Loucy (cell line): ENCODE results near the gene SMIM38.

Experiments
- H2AFZ ChIP-seq: fragments of 200-600 bp; sonication (generic); 2 replicates; pipeline ENCODE4 v1.6.0; 2016; ENCODE audit warnings: antibody characterized with exemption, mild to moderate bottlenecking, low read length, moderate library complexity
- H3F3A ChIP-seq: fragments of 200-600 bp; 2 replicates; pipeline ENCODE4 v1.6.0; 2016; ENCODE audit warnings: antibody characterized with exemption, low read depth, mild to moderate bottlenecking
- H3K27me3 ChIP-seq: fragments of 200-600 bp; sonication (generic); 2 replicates; pipeline ENCODE4 v1.6.1; 2014; ENCODE audit warnings: low read length, mild to moderate bottlenecking; ENCODE audit not compliant: insufficient read depth, poor library complexity, severe bottlenecking
- H3K36me3 ChIP-seq: fragments of 200-600 bp; sonication (generic); 2 replicates; pipeline ENCODE4 v1.6.1; 2016; ENCODE audit warnings: low read length; ENCODE audit not compliant: insufficient read depth
- H3K4me1 ChIP-seq: fragments of 200-600 bp; sonication (generic); 2 replicates; pipeline ENCODE4 v1.5.1; 2014; ENCODE audit warnings: low read length, mild to moderate bottlenecking; ENCODE audit not compliant: insufficient read depth, poor library complexity, severe bottlenecking
- H3K4me2 ChIP-seq: fragments of 200-600 bp; sonication (generic); 2 replicates; pipeline ENCODE4 v1.6.0; 2014; ENCODE audit warnings: antibody characterized with exemption, low read length, low read depth, mild to moderate bottlenecking; ENCODE audit not compliant: poor library complexity, severe bottlenecking
- H3K4me3 ChIP-seq: fragments of 200-600 bp; sonication (generic); 2 replicates; pipeline ENCODE4 v1.5.1; 2014; ENCODE audit warnings: low read length, mild to moderate bottlenecking, mixed read lengths; ENCODE audit not compliant: poor library complexity, severe bottlenecking
- H3K79me2 ChIP-seq: fragments of 200-600 bp; sonication (generic); 2 replicates; pipeline ENCODE4 v1.6.1; 2014; ENCODE audit warnings: low read length; ENCODE audit not compliant: insufficient read depth
- H3K9ac ChIP-seq: fragments of 200-600 bp; sonication (generic); 2 replicates; pipeline ENCODE4 v1.6.0; 2014; ENCODE audit warnings: mild to moderate bottlenecking, low read depth, low read length, moderate library complexity; ENCODE audit not compliant: poor library complexity, severe bottlenecking
- H3K9me2 ChIP-seq: fragments of 200-600 bp; sonication (generic); replicated peaks from 2 replicates; pipeline ENCODE4 v1.6.1; 2016; ENCODE audit warnings: low read depth, low read length, mixed read lengths
- H3K9me3 ChIP-seq: fragments of 200-600 bp; sonication (generic); 2 replicates; pipeline ENCODE4 v1.6.1; 2014; ENCODE audit warnings: mild to moderate bottlenecking, antibody characterized with exemption, low read length, low read depth; ENCODE audit not compliant: insufficient read depth
- H4K20me1 ChIP-seq: fragments of 200-600 bp; sonication (generic); 2 replicates; pipeline ENCODE4 v1.6.0; 2014; ENCODE audit warnings: antibody characterized with exemption, low read length, mild to moderate bottlenecking; ENCODE audit not compliant: insufficient read depth, poor library complexity, severe bottlenecking
- EZH2phosphoT487 ChIP-seq: fragments of 200-600 bp; IDR thresholded peaks from 2 replicates; pipeline ENCODE4 v1.6.1; 2018; ENCODE audit warnings: antibody characterized with exemption, mild to moderate bottlenecking, moderate library complexity, borderline replicate concordance
- TF ChIP-seq, protein P1 (sequence below): fragments of 200-600 bp; sonication (generic); conservative IDR thresholded peaks from 2 replicates; pipeline ENCODE4 v1.5.1; 2014; ENCODE audit warnings: mild to moderate bottlenecking, antibody characterized with exemption, low read length

The SMIM38 gene

DNA sequence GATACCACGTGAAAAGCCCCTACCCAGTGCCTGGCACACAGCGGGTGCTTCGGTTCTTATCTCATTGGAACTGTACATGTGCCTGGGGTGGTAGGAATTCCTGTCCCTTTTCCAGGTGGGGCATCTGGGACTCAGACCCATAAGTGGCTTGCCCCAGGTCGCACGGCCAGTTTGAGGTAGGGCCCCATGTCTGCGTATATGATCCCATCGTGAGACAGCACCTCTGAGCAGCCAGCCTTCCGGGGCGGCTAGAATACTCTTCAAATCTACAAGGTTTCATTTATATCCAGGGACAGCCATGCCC, 33.5 kb upstream of the SMIM38 start:
- no peak overlapping the region for H3K9ac ChIP-seq
- no peak overlapping the region for H3K4me3 ChIP-seq
- no peak overlapping the region for H2AFZ ChIP-seq
- H3K4me2 ChIP-seq: no peak overlapping the region
- no peaks in the 10 kb centered on the region for H3K36me3 ChIP-seq
- H3K4me1 ChIP-seq: peaks cover 8% of the 10 kb centered on the region
- no peaks in the 10 kb centered on the region for H3K27me3 ChIP-seq
- no peaks in the 10 kb centered on the region for H3K9me2 ChIP-seq
- H3F3A ChIP-seq: no peaks in the 10 kb centered on the region
- no peaks in the 10 kb centered on the region for H3K79me2 ChIP-seq
- no peak for TF ChIP-seq EZH2phosphoT487
- TF ChIP-seq, protein P1, sequence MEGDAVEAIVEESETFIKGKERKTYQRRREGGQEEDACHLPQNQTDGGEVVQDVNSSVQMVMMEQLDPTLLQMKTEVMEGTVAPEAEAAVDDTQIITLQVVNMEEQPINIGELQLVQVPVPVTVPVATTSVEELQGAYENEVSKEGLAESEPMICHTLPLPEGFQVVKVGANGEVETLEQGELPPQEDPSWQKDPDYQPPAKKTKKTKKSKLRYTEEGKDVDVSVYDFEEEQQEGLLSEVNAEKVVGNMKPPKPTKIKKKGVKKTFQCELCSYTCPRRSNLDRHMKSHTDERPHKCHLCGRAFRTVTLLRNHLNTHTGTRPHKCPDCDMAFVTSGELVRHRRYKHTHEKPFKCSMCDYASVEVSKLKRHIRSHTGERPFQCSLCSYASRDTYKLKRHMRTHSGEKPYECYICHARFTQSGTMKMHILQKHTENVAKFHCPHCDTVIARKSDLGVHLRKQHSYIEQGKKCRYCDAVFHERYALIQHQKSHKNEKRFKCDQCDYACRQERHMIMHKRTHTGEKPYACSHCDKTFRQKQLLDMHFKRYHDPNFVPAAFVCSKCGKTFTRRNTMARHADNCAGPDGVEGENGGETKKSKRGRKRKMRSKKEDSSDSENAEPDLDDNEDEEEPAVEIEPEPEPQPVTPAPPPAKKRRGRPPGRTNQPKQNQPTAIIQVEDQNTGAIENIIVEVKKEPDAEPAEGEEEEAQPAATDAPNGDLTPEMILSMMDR: no peak
- H3K9me3 ChIP-seq: no peaks in the 10 kb centered on the region
- no peaks in the 10 kb centered on the region for H4K20me1 ChIP-seq

GRCh38 chr11:69122630-69123431, 32.9 kb upstream of the SMIM38 start:
- H3K9me3 ChIP-seq: no peaks in the 10 kb centered on the region; the same call in 1 of the 2 replicates
- no peaks in the 10 kb centered on the region for H3K79me2 ChIP-seq
- TF ChIP-seq EZH2phosphoT487: no peak
- TF ChIP-seq, protein P1: no peak
- H4K20me1 ChIP-seq: no peaks in the 10 kb centered on the region
- no peaks in the 10 kb centered on the region for H3K27me3 ChIP-seq
- H3F3A ChIP-seq: no peaks in the 10 kb centered on the region
- H3K9me2 ChIP-seq: no peaks in the 10 kb centered on the region
- no peak overlapping the region for H3K9ac ChIP-seq
- peaks cover 8% of the 10 kb centered on the region for H3K4me1 ChIP-seq
- H3K4me2 ChIP-seq: no peak overlapping the region
- H3K36me3 ChIP-seq: no peaks in the 10 kb centered on the region
- no peak overlapping the region; the same call in 1 of the 2 replicates for H2AFZ ChIP-seq
- no peak overlapping the region for H3K4me3 ChIP-seq

DNA sequence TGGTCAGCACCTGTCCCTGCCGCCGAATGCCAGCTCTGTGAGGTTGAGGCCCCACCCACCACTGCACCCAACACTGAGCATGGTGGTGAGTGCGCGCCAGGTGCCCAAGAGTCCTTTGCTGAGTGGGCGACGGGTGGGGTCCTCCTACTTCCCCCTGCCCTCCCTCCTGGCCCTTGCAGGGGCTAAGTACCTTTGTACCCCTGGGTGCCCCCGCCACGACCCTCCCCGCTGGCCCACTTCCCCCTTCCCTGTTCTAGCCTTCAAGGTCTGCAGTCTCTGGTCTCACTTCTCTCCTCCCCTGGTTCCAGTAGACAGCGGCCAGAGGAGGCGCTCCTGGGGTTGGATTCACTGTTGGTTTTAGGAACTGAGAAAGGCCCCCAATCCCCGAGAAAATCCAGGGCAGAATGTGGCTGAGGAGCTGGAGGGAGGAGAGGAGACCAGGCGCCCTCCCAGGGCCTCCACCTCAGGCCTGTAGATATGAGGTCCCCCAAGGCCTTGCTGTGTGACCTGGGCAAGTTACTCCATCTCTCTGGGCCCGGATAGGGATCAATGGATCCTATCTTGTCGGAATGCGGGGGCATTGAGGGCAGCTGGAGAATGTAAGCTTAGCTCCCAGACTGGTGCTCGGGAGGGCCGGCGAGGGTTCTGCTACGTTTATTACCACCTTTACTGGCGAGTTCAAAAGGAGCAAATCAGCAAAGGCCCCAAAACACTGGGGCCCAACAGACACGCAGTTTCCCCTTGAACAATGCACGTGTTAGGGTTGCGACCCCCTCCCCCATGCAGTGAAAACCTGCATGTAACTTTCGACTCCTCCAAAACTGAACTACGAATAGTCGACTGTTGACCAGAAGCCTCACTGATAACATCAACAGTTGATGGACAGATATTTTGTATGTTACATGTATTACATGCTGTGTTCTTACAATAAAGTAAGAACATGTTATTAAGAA, 31.9 kb upstream of the SMIM38 start:
- Histone ChIP-seq H2AFZ (no peak overlapping the region), H3F3A (no peaks in the 10 kb centered on the region), H3K9me3 (no peaks in the 10 kb centered on the region; the same call in 1 of the 2 replicates), H3K4me3 (no peak overlapping the region), H4K20me1 (no peaks in the 10 kb centered on the region), H3K79me2 (no peaks in the 10 kb centered on the region), H3K9ac (no peak overlapping the region), H3K4me2 (no peak overlapping the region), H3K4me1 (peaks cover 8% of the 10 kb centered on the region), H3K9me2 (no peaks in the 10 kb centered on the region), H3K27me3 (no peaks in the 10 kb centered on the region), H3K36me3 (no peaks in the 10 kb centered on the region)
- no peak for TF ChIP-seq EZH2phosphoT487
- TF ChIP-seq, protein P1: no peak; the same call in 1 of the 2 replicates
